Neural progenitor cell (in vitro differentiated cells): ENCODE data around the gene RNF4. TPM values are rescaled to one million over a fixed set of nuclear protein-coding genes. Genes with fewer than 3 reads are reported as not detected.
A peak's percentile ranks its signal among the peaks of the same experiment; 100 is the strongest.

Experiments used
- DNase-seq: peaks from one replicate; pipeline ENCODE4 v3.0.0-alpha.2; 2016; ENCODE audit warnings: low spot score
- H2AFZ ChIP-seq: fragments of 200-600 bp; sonication (generic); replicated peaks from 2 replicates; pipeline ENCODE4 v1.6.1; 2016; ENCODE audit warnings: antibody characterized with exemption
- H3F3A ChIP-seq: fragments of 200-600 bp; sonication (generic); 2 replicates; pipeline ENCODE4 v1.6.1; 2016; ENCODE audit warnings: antibody characterized with exemption, low read depth
- H3K27ac ChIP-seq: fragments of 200-600 bp; sonication (generic); 2 replicates; pipeline ENCODE4 v1.5.1; 2016; ENCODE audit warnings: mild to moderate bottlenecking
- H3K27me3 ChIP-seq: fragments of 200-600 bp; sonication (generic); 2 replicates; pipeline ENCODE4 v1.6.1; 2016; ENCODE audit warnings: mild to moderate bottlenecking, moderate library complexity
- H3K36me3 ChIP-seq: fragments of 200-600 bp; sonication (generic); 2 replicates; pipeline ENCODE4 v1.5.1; 2016
- H3K4me1 ChIP-seq: fragments of 200-600 bp; sonication (generic); 2 replicates; pipeline ENCODE4 v1.6.1; 2016; ENCODE audit warnings: mixed run types
- H3K4me2 ChIP-seq: fragments of 200-600 bp; sonication (generic); 2 replicates; pipeline ENCODE4 v1.6.1; 2016
- H3K4me3 ChIP-seq: fragments of 200-600 bp; sonication (generic); 2 replicates; pipeline ENCODE4 v1.5.1; 2016
- H3K79me2 ChIP-seq: fragments of 200-600 bp; sonication (generic); 2 replicates; pipeline ENCODE4 v1.6.1; 2016; ENCODE audit warnings: low read depth
- H3K9ac ChIP-seq: fragments of 200-600 bp; sonication (generic); 2 replicates; pipeline ENCODE4 v1.6.1; 2016
- H3K9me3 ChIP-seq: fragments of 200-600 bp; sonication (generic); 2 replicates; pipeline ENCODE4 v1.5.1; 2016; ENCODE audit warnings: low read depth
- H4K20me1 ChIP-seq: fragments of 200-600 bp; sonication (generic); 2 replicates; pipeline ENCODE4 v1.6.1; 2016; ENCODE audit warnings: low read depth
- H3K27ac Mint-ChIP-seq: 3 replicates; pipeline ENCODE4 v1.8.0; 2021; ENCODE audit warnings: mixed read lengths
- H3K27me3 Mint-ChIP-seq: 2 replicates; pipeline ENCODE4 v1.8.0; 2022; ENCODE audit warnings: low read depth, mild to moderate bottlenecking, inconsistent platforms, moderate library complexity, mixed read lengths; ENCODE audit not compliant: insufficient read depth
- H3K36me3 Mint-ChIP-seq: 3 replicates; pipeline ENCODE4 v1.8.0; 2021; ENCODE audit warnings: mixed read lengths
- H3K4me1 Mint-ChIP-seq: 3 replicates; pipeline ENCODE4 v1.8.0; 2021; ENCODE audit warnings: mixed read lengths
- H3K4me3 Mint-ChIP-seq: 3 replicates; pipeline ENCODE4 v1.8.0; 2021; ENCODE audit warnings: mild to moderate bottlenecking, moderate library complexity, mixed read lengths
- H3K9me3 Mint-ChIP-seq: 3 replicates; pipeline ENCODE4 v1.8.0; 2020; ENCODE audit warnings: mixed read lengths
- CTCF ChIP-seq: fragments of 200-600 bp; sonication (generic); IDR thresholded peaks from 2 replicates; pipeline ENCODE4 v1.5.1; 2017; ENCODE audit warnings: antibody characterized with exemption, mild to moderate bottlenecking
- EZH2 ChIP-seq: fragments of 200-600 bp; sonication (generic); IDR thresholded peaks from 2 replicates; pipeline ENCODE4 v1.6.1; 2017; ENCODE audit warnings: antibody characterized with exemption, mild to moderate bottlenecking, moderate library complexity
- EZH2phosphoT487 ChIP-seq: fragments of 200-600 bp; sonication (generic); IDR thresholded peaks from 2 replicates; pipeline ENCODE4 v1.6.1; 2017; ENCODE audit warnings: antibody characterized with exemption
- total RNA-seq: library from RNA; depleted of rRNA; stranded (reverse); fragments of >200 nt; gene quantifications from 2 replicates; pipeline ENCODE4 v1.2.3, GENCODE V29; 2015; ENCODE audit warnings: low replicate concordance

Gene RNF4
- total RNA-seq, 1 donor from 2014 or later: 73.8 TPM

GRCh38 chr4:2433609-2434350, 35.1 kb upstream of the RNF4 start:
- H3K4me3 Mint-ChIP-seq: no peak overlapping the region
- no peaks in the 10 kb centered on the region for H3F3A ChIP-seq
- no peaks in the 10 kb centered on the region for H3K36me3 Mint-ChIP-seq
- DNase-seq: no peak
- no peak overlapping the region for H3K27ac ChIP-seq
- H3K9me3 ChIP-seq: no peaks in the 10 kb centered on the region
- peak overlapping the region; percentile 25 for H3K27ac Mint-ChIP-seq
- H3K4me2 ChIP-seq: peak overlapping the region; percentile 4
- no peaks in the 10 kb centered on the region for H3K27me3 ChIP-seq
- peaks cover 3% of the 10 kb centered on the region for H3K4me1 Mint-ChIP-seq
- no peaks in the 10 kb centered on the region for H4K20me1 ChIP-seq
- H3K4me3 ChIP-seq: no peak overlapping the region
- peaks cover 4% of the 10 kb centered on the region for H3K4me1 ChIP-seq
- peaks cover 10% of the 10 kb centered on the region for H3K27me3 Mint-ChIP-seq
- H3K36me3 ChIP-seq: no peaks in the 10 kb centered on the region
- TF ChIP-seq EZH2: no peak
- TF ChIP-seq CTCF: no peak
- TF ChIP-seq EZH2phosphoT487: no peak
- H2AFZ ChIP-seq: peak overlapping the region; percentile 57
- H3K9me3 Mint-ChIP-seq: no peaks in the 10 kb centered on the region
- H3K79me2 ChIP-seq: no peaks in the 10 kb centered on the region
- no peak overlapping the region for H3K9ac ChIP-seq

- peaks cover 8% of the 10 kb centered on the region for H3K27me3 Mint-ChIP-seq
Measured at GRCh38 chr4:2434420-2434819, 34.5 kb upstream of the RNF4 start.

GRCh38 chr4:2436301-2436700, 32.6 kb upstream of the RNF4 start:
- H3K36me3 ChIP-seq: no peaks in the 10 kb centered on the region
- H3K4me3 ChIP-seq: no peak overlapping the region
- no peaks in the 10 kb centered on the region for H3F3A ChIP-seq
- no peak overlapping the region for H2AFZ ChIP-seq
- H3K27ac ChIP-seq: no peak overlapping the region
- peak overlapping the region; percentile 74 for H3K27ac Mint-ChIP-seq
- peaks cover 4% of the 10 kb centered on the region for H3K27me3 Mint-ChIP-seq
- H3K79me2 ChIP-seq: no peaks in the 10 kb centered on the region
- no peaks in the 10 kb centered on the region for H3K27me3 ChIP-seq
- H3K4me1 ChIP-seq: peaks cover 4% of the 10 kb centered on the region
- TF ChIP-seq CTCF: no peak
- no peak overlapping the region for H3K4me2 ChIP-seq
- no peaks in the 10 kb centered on the region for H3K9me3 ChIP-seq
- H3K9ac ChIP-seq: no peak overlapping the region
- no peaks in the 10 kb centered on the region for H4K20me1 ChIP-seq
- H3K4me3 Mint-ChIP-seq: no peak overlapping the region
- H3K36me3 Mint-ChIP-seq: no peaks in the 10 kb centered on the region
- H3K9me3 Mint-ChIP-seq: no peaks in the 10 kb centered on the region
- peaks cover 3% of the 10 kb centered on the region for H3K4me1 Mint-ChIP-seq
- DNase-seq: no peak

More at GRCh38 chr4:2434420-2434819, 34.5 kb upstream of the RNF4 start:
- no peak overlapping the region for H3K9ac ChIP-seq
- H3K79me2 ChIP-seq: no peaks in the 10 kb centered on the region
- H3F3A ChIP-seq: no peaks in the 10 kb centered on the region
- no peak overlapping the region for H3K27ac ChIP-seq
- H3K36me3 Mint-ChIP-seq: no peaks in the 10 kb centered on the region
- no peak for DNase-seq
- no peak overlapping the region for H3K4me3 Mint-ChIP-seq
- H3K4me1 ChIP-seq: peaks cover 4% of the 10 kb centered on the region
- H3K9me3 ChIP-seq: no peaks in the 10 kb centered on the region
- H2AFZ ChIP-seq: peak overlapping the region; percentile 57
- no peaks in the 10 kb centered on the region for H3K36me3 ChIP-seq
- H3K27me3 ChIP-seq: no peaks in the 10 kb centered on the region
- TF ChIP-seq EZH2 (no peak), CTCF (no peak)
- H3K4me2 ChIP-seq: peak overlapping the region; percentile 4
- H4K20me1 ChIP-seq: no peaks in the 10 kb centered on the region
- H3K9me3 Mint-ChIP-seq: no peaks in the 10 kb centered on the region
- no peak overlapping the region for H3K27ac Mint-ChIP-seq
- H3K4me1 Mint-ChIP-seq: peaks cover 1% of the 10 kb centered on the region
- no peak overlapping the region for H3K4me3 ChIP-seq
